H9 (cell line): ENCODE results near the gene ANKRD39. TPM values are rescaled to one million over a fixed set of nuclear protein-coding genes. Genes with fewer than 3 reads are reported as not detected.

Source experiments
- DNase-seq: peaks from one replicate; pipeline ENCODE4 v3.0.0-alpha.2; 2017
- H2AFZ ChIP-seq: one replicate; pipeline ENCODE4 v1.6.1; 2013; ENCODE audit warnings: mild to moderate bottlenecking, low read length, control low read depth, moderate library complexity
- H2AK5ac ChIP-seq: 2 replicates; pipeline ENCODE4 v1.6.1; 2013; ENCODE audit warnings: low read length, control low read depth, mixed read lengths; ENCODE audit not compliant: insufficient read length
- H2BK120ac ChIP-seq: one replicate; pipeline ENCODE4 v1.6.1; 2013; ENCODE audit warnings: low read depth, mild to moderate bottlenecking, low read length, control low read depth, inconsistent platforms; ENCODE audit not compliant: poor library complexity, severe bottlenecking
- H2BK12ac ChIP-seq: 2 replicates; pipeline ENCODE4 v1.6.1; 2013; ENCODE audit warnings: low read length, control low read depth, mixed read lengths, low read depth; ENCODE audit not compliant: insufficient read length
- H2BK15ac ChIP-seq: 2 replicates; pipeline ENCODE4 v1.6.1; 2013; ENCODE audit warnings: low read depth, low read length, control low read depth
- H2BK20ac ChIP-seq: one replicate; pipeline ENCODE4 v1.6.1; 2013; ENCODE audit warnings: low read depth, mild to moderate bottlenecking, low read length, control low read depth, inconsistent platforms; ENCODE audit not compliant: poor library complexity, severe bottlenecking
- H2BK5ac ChIP-seq: 2 replicates; pipeline ENCODE4 v1.6.1; 2013; ENCODE audit warnings: low read length, control low read depth, mixed read lengths; ENCODE audit not compliant: insufficient read length
- H3K14ac ChIP-seq: 2 replicates; pipeline ENCODE4 v1.6.1; 2013; ENCODE audit warnings: low read length, control low read depth; ENCODE audit not compliant: insufficient read depth
- H3K18ac ChIP-seq: 2 replicates; pipeline ENCODE4 v1.6.1; 2013; ENCODE audit warnings: low read depth, mild to moderate bottlenecking, mixed read lengths, low read length, control low read depth; ENCODE audit not compliant: insufficient read length
- H3K23ac ChIP-seq: 2 replicates; pipeline ENCODE4 v1.6.1; 2013; ENCODE audit warnings: low read length, control low read depth, mixed read lengths, low read depth; ENCODE audit not compliant: insufficient read length
- H3K23me2 ChIP-seq: 2 replicates; pipeline ENCODE4 v1.6.1; 2013; ENCODE audit warnings: low read depth, mild to moderate bottlenecking, mixed read lengths, low read length, control low read depth; ENCODE audit not compliant: insufficient read length, poor library complexity, severe bottlenecking
- H3K27ac ChIP-seq: 2 replicates; pipeline ENCODE4 v1.5.1; 2013; ENCODE audit warnings: low read length, control low read depth, mixed read lengths, low read depth; ENCODE audit not compliant: insufficient read length
- H3K27me3 ChIP-seq: 2 replicates; pipeline ENCODE4 v1.6.1; 2013; ENCODE audit warnings: low read length, control low read depth, inconsistent platforms; ENCODE audit not compliant: insufficient read depth
- H3K4ac ChIP-seq: 2 replicates; pipeline ENCODE4 v1.6.1; 2013; ENCODE audit warnings: low read depth, mild to moderate bottlenecking, control low read depth, inconsistent platforms, low read length, moderate library complexity
- H3K4me1 ChIP-seq: 2 replicates; pipeline ENCODE4 v1.6.1; 2013; ENCODE audit warnings: low read length, control low read depth, inconsistent platforms; ENCODE audit not compliant: insufficient read depth
- H3K4me2 ChIP-seq: 2 replicates; pipeline ENCODE4 v1.6.1; 2013; ENCODE audit warnings: low read length, control low read depth, mixed read lengths; ENCODE audit not compliant: insufficient read length, insufficient read depth
- H3K56ac ChIP-seq: 2 replicates; pipeline ENCODE4 v1.6.1; 2013; ENCODE audit warnings: low read depth, mild to moderate bottlenecking, mixed read lengths, low read length, control low read depth; ENCODE audit not compliant: insufficient read length
- H3K79me1 ChIP-seq: 2 replicates; pipeline ENCODE4 v1.6.1; 2013; ENCODE audit warnings: low read depth, mild to moderate bottlenecking, moderate library complexity, low read length, control low read depth, inconsistent platforms; ENCODE audit not compliant: insufficient read depth, poor library complexity, severe bottlenecking
- H3K79me2 ChIP-seq: 2 replicates; pipeline ENCODE4 v1.6.1; 2013; ENCODE audit warnings: low read length, control low read depth, inconsistent platforms; ENCODE audit not compliant: insufficient read depth
- H3K9ac ChIP-seq: 2 replicates; pipeline ENCODE4 v1.6.1; 2013; ENCODE audit warnings: low read length, control low read depth, mixed read lengths; ENCODE audit not compliant: insufficient read length; ENCODE audit errors: extremely low read depth
- H3K9me3 ChIP-seq: one replicate; pipeline ENCODE4 v1.6.1; 2013; ENCODE audit warnings: low read depth, low read length, inconsistent platforms; ENCODE audit not compliant: control insufficient read depth
- H3T11ph ChIP-seq: one replicate; pipeline ENCODE4 v1.6.1; 2013; ENCODE audit warnings: mild to moderate bottlenecking, low read length, control low read depth, inconsistent platforms
- H4K20me1 ChIP-seq: one replicate; pipeline ENCODE4 v1.6.1; 2013; ENCODE audit not compliant: control insufficient read depth, insufficient read length, insufficient read depth
- H4K5ac ChIP-seq: 2 replicates; pipeline ENCODE4 v1.6.1; 2013; ENCODE audit warnings: low read depth, mild to moderate bottlenecking, mixed read lengths, low read length, control low read depth; ENCODE audit not compliant: insufficient read length
- H4K8ac ChIP-seq: replicated peaks from 2 replicates; pipeline ENCODE4 v1.6.1; 2013; ENCODE audit warnings: low read length, control low read depth, mixed read lengths, low read depth; ENCODE audit not compliant: insufficient read length
- H4K91ac ChIP-seq: 2 replicates; pipeline ENCODE4 v1.6.1; 2013; ENCODE audit warnings: low read depth, mild to moderate bottlenecking, moderate library complexity, mixed read lengths, low read length, control low read depth; ENCODE audit not compliant: insufficient read length
- H3K27ac Mint-ChIP-seq, 3 experiments: 2 replicates in 2 of 3; 3 replicates in 1 of 3; pipeline ENCODE4 v1.8.0; 2020 to 2021; ENCODE audit warnings: mixed read lengths in 3 of 3, mild to moderate bottlenecking in 1 of 3, moderate library complexity in 1 of 3
- H3K27me3 Mint-ChIP-seq: 2 replicates; pipeline ENCODE4 v1.8.0; 2021; ENCODE audit warnings: low read depth, mild to moderate bottlenecking, moderate library complexity, mixed read lengths
- H3K36me3 Mint-ChIP-seq, 3 experiments: 2 replicates in 2 of 3; 3 replicates in 1 of 3; pipeline ENCODE4 v1.8.0; 2020 to 2021; ENCODE audit warnings: low read depth in 3 of 3, mixed read lengths in 3 of 3; ENCODE audit not compliant: insufficient read depth in 1 of 3
- H3K4me1 Mint-ChIP-seq, 2 experiments: 2 replicates each; pipeline ENCODE4 v1.8.0; 2020; ENCODE audit warnings: mixed read lengths in 2 of 2
- H3K4me3 Mint-ChIP-seq, 2 experiments: 2 replicates in 1 of 2; 3 replicates in 1 of 2; pipeline ENCODE4 v1.8.0; 2020 to 2021; ENCODE audit warnings: mild to moderate bottlenecking in 2 of 2, mixed read lengths in 2 of 2, moderate library complexity in 1 of 2
- H3K9me3 Mint-ChIP-seq, 2 experiments: 2 replicates in 1 of 2; 3 replicates in 1 of 2; pipeline ENCODE4 v1.8.0; 2020; ENCODE audit warnings: mild to moderate bottlenecking in 2 of 2, mixed read lengths in 2 of 2, moderate library complexity in 1 of 2
- WGBS: extraction: QIAGEN DNeasy Blood & Tissue Kit; methylation state at CpG from one replicate; pipeline ENCODE4 v1.1.7; 2013; ENCODE audit warnings: missing lambda C conversion rate, low lambda C conversion rate, mixed read lengths; ENCODE audit not compliant: insufficient read length; ENCODE audit errors: extremely low coverage; 5-methylcytosine and 5-hydroxymethylcytosine counted together
- total RNA-seq: library from RNA; stranded (reverse); gene quantifications from 2 replicates; pipeline ENCODE4 v1.2.1, GENCODE V29; 2021
- TF ChIP-seq, protein P1 (sequence below): fragments of 200-600 bp; sonication (generic); conservative IDR thresholded peaks from 3 replicates; pipeline ENCODE4 v1.8.0; 2021; ENCODE audit warnings: antibody characterized with exemption, mild to moderate bottlenecking

The ANKRD39 gene
- total RNA-seq, 1 experiment from 2014 or later, result 13.0 TPM

DNA sequence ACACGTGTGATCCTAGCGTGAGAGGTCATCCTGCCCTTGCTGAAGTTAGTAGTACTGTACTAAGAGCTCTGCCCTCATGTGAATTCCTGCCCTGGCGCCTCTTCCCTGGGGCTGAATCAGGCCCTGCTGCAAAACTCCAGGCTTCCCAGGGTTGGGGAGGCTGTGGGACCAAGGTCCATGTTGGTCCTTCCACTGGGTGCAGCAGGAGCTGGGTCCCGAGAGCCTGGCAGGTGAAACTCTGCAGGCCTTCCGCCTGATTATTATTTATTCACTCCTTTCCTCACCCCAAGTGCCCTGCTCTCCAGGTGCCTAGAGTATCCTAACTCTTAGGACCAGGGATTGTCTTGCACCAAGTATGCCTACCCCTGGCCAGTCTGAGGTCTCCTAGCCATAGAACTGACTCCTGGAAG is 47.0 kb downstream of the ANKRD39 start:
- Histone ChIP-seq H2AFZ (no peak overlapping the region), H3K23me2 (peaks cover 4% of the 10 kb centered on the region), H4K20me1 (no peaks in the 10 kb centered on the region), H3K27ac (no peak overlapping the region), H2BK20ac (no peak overlapping the region), H3K23ac (no peak overlapping the region), H3K4me1 (no peaks in the 10 kb centered on the region), H4K5ac (no peak overlapping the region), H3K27me3 (no peaks in the 10 kb centered on the region), H2BK120ac (no peak overlapping the region), H2AK5ac (no peak overlapping the region), H3K18ac (no peak overlapping the region), H4K8ac (no peak overlapping the region), H2BK5ac (no peak overlapping the region), H3K4me2 (no peak overlapping the region), H2BK12ac (no peak overlapping the region), H4K91ac (no peak overlapping the region), H2BK15ac (no peak overlapping the region), H3K9me3 (no peaks in the 10 kb centered on the region), H3K9ac (no peak overlapping the region), H3K4ac (no peak overlapping the region), H3K79me2 (no peaks in the 10 kb centered on the region), H3T11ph (no peak overlapping the region), H3K79me1 (no peaks in the 10 kb centered on the region), H3K56ac (no peak overlapping the region), H3K14ac (no peak overlapping the region)
- Mint-ChIP-seq H3K9me3 (peaks cover 0 to 4% of the 10 kb centered on the region in 2 experiments; a peak in 1 of 5 replicates), H3K27ac (no peak overlapping the region; a peak in 1 of 7 replicates), H3K27me3 (no peaks in the 10 kb centered on the region; the same call in 1 of the 2 replicates), H3K4me3 (no peak overlapping the region), H3K36me3 (peaks cover 8 to 11% (median 9%) of the 10 kb centered on the region in 3 experiments; a peak in 6 of 7 replicates), H3K4me1 (peaks cover 6 to 7% of the 10 kb centered on the region in 2 experiments)
- no peak for DNase-seq
- TF ChIP-seq, protein P1, sequence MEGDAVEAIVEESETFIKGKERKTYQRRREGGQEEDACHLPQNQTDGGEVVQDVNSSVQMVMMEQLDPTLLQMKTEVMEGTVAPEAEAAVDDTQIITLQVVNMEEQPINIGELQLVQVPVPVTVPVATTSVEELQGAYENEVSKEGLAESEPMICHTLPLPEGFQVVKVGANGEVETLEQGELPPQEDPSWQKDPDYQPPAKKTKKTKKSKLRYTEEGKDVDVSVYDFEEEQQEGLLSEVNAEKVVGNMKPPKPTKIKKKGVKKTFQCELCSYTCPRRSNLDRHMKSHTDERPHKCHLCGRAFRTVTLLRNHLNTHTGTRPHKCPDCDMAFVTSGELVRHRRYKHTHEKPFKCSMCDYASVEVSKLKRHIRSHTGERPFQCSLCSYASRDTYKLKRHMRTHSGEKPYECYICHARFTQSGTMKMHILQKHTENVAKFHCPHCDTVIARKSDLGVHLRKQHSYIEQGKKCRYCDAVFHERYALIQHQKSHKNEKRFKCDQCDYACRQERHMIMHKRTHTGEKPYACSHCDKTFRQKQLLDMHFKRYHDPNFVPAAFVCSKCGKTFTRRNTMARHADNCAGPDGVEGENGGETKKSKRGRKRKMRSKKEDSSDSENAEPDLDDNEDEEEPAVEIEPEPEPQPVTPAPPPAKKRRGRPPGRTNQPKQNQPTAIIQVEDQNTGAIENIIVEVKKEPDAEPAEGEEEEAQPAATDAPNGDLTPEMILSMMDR, result no peak
- WGBS, result no CpG with 5 or more reads among the region's 5 CpGs
